HG03060 (cell line): ENCODE data around the gene SIT1.

Experiments
- ATAC-seq: cut with Tn5 transposase; IDR thresholded peaks from one replicate; pipeline ENCODE4 v1.9.1; 2021; ENCODE audit warnings: low read depth, moderate number of reproducible peaks; ENCODE audit not compliant: unreplicated experiment

The SIT1 gene, protein sequence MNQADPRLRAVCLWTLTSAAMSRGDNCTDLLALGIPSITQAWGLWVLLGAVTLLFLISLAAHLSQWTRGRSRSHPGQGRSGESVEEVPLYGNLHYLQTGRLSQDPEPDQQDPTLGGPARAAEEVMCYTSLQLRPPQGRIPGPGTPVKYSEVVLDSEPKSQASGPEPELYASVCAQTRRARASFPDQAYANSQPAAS

DNA sequence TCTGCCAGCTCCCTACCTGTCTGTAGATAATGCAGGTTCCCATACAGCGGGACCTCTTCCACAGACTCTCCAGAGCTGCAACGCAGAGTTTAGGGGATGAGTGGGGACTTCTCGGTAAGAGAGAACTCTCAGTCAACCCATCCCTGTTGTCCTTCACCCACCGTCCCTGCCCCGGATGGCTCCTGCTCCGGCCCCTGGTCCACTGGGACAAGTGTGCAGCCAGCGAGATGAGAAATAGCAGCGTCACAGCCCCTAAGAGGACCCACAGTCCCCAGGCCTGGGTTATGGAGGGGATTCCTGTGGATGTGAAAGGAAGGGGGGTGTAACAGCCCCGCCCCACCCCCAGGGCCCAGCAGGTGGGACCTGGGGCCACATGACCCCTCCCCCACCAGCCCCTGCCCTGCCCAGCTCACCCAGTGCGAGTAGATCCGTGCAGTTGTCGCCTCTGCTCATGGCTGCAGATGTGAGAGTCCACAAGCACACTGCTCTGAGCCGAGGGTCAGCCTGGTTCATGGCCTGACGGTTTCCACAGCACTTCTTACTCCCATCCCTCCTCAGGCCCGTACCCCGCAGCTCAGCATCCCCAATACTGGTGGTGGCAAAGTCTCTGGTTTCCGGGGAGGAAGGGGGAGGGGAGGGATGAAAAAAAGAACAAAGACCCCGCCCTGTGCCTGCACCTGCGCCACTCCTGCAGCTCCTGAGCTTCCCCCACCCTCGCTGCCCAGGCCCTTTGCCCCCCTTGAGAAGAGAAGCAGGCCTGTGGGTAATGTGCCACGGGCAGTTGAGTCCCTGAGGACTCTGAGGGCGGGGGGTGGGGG is at the start of gene SIT1:
Gene SIT1, minus strand, starts transcription at position 591 of the 818 bp plus-strand sequence. Its CDS starts 78 bp downstream, at position 513.
- no peak for ATAC-seq

DNA sequence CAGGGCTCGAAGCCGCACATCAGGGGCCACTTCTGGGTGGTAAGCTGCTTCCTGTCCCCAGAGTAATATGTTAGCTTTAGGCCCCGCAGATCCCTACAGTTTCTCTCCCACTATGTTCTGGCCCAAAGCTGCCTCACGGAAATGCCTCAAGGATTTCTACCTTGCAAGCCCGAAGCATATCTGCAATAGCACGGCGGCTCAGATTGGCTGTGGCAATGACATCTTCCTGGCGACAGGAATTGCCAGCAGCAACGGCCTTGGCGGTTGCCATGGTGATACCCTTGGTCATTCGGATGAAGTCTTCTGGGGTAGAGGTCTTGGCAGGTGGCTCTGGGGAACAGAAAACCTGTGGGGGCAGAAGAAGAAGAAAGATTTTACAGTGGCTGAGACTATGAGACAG is 49.3 kb upstream of the SIT1 start:
- ATAC-seq: no peak

DNA sequence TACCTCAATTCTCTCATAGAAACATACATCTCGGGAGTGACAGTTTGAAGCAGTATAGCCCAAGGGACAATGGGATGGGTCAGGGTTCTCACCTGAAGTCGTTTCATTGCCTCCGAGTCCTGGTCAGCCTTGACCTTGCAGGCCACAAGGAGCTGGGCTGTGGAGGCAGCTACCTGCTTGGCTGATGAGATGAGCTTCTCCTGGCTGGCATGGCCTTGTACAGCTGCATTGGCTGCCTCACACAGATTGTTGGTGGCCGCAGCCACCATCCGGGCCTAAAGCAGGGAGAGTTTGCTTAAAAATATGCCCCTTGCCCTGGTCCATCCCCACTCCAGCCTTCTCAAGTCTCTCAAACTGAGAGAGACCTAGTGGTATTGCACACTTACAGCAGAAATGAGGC is 47.5 kb upstream of the SIT1 start:
- ATAC-seq: no peak

DNA sequence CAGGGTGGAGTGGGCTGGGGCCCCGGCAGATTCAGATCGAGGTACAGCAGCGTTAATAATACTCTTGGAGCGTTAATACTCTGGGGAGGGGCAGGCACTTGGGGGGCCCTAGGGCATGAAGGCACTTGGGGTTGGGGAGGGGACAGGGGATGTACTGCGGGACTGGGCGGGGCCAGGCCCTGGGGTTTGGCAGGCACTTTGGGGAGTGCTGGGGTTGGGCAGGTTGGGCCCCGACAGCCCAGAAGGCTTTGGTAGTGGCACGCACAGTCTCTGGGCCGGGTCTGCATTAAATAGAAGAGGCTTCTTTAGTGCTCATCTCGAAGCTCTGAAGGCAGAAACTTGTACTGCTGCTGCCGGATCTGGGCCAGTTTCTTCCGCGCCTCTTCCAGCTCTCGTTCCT is 46.8 kb upstream of the SIT1 start:
- no peak for ATAC-seq

DNA sequence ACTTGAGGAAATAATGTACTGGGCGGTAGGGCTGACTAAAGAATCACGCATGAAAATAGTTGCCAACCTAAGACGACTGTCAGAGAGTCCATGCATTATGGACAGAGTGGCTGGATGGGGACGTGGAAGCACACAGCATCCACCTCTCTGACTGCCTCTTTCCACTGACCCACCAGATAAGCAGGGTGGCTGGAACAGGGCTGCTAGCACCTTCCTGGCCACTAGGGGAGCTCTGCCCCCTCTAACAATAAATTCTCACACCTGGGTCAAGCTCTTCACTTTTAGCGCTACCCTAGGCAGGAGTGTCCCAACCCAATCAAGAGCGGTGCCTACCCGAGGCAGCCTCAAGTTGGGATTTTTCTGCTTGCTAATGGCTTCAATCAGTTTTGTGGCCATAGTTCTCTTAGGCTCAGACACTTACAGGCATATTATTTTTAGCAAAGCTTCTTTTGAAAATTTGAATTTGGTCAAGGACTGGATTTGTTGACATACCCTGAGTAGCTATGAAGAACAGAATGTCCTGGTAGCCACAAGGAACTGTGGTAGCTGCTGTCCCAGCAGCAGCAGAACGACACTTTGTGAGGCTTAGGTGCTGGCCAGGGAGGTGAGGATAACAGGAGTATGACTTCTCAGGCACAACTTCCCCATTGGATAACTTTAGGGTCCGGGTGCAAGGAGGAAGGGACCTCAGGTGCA is 45.9 kb upstream of the SIT1 start:
- ATAC-seq: no peak

DNA sequence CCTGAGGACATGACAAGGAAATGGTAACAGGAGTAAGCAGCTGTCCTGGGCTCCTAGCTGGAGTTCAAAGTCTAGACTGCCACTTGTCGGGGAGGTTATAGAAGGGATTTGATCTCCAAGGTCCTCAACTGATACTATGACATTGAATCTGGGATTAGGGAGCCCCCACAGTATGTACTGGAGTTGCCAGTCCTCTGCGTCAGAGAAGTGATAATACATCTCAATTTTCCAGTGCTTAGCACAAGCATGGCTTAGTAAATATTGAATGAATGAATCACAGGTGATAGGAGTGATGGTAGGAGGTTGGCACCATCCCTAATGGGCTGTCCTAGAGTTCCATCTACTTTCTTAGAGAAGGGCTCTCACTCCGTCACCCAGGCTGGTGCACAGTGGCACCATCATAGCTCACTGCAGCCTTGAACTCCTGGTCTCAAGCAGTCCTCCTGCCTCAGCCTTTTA is 45.2 kb upstream of the SIT1 start:
- ATAC-seq: no peak

DNA sequence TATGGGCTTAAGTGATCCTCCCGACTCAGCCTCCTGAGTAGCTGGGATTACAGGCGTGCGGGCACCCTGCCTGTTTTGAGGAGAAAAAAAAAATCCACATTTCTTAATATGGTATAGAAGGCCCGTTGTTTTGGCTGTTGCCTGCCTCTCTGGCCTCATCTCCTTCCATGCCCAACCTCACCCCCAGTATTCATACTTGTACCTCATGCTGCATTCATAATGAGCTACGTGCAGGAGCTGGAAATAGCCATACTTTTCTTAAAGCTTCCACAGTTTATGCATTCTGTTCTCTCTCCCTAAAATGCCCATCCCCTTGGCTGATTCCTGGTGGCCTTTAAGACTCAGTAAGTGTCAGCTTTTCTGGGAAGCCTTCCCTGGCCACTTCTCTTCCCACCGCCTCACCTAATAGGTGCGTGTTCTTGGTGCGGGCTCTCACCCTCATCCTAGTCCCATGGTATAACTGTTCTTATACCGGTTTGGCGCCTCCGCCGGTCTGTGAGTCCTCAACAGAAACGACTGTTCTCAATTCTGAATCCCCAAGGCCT is 41.1 kb upstream of the SIT1 start:
- ATAC-seq: no peak

DNA sequence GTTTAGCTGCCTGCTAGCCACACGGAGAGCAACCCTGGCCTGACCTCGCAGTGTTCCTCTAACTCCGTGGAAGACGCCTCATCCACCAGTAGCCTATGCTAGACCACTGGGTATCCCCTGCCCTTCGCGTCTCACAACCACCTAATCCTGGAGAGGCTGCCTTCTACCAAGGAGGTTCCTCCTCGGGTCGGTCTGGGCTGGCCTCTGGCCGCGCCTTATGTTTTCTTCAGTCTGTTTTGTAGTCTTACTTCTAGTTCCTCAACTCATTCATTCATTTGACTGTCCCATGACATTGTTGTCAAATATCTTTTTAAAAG is 40.6 kb upstream of the SIT1 start:
- ATAC-seq: no peak

DNA sequence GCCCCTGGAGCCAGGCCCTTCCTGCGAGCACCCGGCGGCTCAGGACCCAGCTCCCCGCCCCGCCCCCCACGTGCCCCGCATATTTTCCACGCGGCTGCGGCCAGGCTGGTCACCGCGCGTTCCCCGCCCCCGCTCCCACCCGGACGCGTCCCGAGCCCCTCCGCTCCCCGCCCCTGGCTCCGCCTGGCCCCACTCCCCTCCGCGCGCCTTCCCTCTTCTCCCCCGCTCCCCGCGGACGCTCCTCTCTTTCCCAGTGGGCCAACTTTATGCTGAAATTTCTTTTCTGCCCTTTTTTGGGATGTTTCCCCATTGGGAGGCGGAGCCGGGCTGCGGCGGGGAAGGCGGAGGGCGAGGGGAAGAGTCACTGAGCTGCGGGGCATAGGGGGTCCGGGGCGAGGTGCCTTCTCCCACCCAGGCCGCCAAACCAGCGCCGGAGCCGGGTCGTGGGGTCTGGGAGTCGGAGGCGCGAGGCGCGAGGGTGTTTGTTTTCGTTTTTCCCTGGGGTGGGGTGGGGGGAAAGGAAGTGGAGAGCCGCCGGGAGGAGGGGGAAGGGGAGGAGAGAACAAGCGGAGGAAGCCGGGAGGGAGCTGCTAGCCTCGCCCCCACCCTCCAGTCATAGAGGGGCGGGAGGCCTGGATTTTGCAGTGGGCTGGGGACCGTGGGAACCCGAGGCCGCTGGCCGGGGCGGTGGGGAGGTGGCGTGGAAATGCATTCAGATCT is 40.0 kb upstream of the SIT1 start:
- ATAC-seq: no peak

DNA sequence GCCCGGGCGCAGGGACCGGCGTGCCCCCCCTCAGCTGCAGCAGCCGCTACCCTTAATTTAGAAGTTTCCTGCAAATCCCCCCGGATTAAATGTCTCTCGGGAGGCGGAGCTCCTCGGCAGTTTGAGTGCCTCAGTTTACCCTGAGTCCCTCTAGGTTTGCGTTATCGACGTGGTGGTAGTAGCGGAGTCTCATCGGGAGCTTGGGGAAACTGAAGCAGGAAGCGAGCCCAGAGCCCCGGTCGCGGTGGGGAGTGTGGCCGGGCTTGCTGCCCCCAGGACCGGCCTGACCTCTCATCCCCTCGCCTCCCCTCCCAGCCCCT is 39.5 kb upstream of the SIT1 start:
- ATAC-seq: no peak

DNA sequence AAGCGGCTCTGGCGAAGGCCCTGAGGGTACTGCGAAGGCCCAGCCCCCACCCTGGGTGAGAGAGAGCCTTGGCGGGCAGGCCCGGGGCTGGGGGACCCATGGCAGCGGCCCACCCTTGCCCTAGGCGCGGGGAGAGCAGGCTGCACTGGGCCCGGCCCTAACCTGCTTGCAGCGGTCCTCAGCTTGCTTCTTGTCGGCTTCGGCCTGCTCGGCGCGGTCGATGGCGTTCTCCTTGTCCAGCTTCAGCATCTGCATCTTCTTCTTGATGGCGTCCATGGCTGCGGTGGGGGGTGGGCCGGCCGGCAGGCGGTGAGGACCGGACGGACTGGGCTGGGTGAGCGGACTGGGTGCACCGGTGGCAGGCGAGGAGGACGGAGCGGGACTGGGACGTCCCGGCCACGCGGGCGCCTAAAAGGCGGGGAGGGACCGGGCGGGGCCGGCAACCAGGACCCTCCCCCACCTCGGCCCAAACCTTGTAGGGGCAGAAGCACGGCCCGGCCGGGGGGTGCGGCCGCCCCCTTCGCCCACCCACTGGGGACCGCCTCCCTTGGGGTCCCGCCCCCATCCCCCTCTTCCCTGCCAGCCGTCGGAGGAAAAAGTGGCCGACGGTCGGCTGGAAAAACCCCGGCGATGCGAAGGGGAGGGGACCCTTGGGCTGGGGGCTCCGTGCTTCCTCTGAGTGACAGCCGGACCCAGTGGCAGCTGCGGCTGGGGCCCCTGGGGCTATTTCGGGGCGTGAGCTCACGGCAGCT is 39.0 kb upstream of the SIT1 start, which contains the start of gene TPM2:
Gene TPM2, minus strand, starts transcription at position 384 of the 752 bp plus-strand sequence. Its CDS starts 108 bp downstream, at position 276.
- no peak for ATAC-seq

DNA sequence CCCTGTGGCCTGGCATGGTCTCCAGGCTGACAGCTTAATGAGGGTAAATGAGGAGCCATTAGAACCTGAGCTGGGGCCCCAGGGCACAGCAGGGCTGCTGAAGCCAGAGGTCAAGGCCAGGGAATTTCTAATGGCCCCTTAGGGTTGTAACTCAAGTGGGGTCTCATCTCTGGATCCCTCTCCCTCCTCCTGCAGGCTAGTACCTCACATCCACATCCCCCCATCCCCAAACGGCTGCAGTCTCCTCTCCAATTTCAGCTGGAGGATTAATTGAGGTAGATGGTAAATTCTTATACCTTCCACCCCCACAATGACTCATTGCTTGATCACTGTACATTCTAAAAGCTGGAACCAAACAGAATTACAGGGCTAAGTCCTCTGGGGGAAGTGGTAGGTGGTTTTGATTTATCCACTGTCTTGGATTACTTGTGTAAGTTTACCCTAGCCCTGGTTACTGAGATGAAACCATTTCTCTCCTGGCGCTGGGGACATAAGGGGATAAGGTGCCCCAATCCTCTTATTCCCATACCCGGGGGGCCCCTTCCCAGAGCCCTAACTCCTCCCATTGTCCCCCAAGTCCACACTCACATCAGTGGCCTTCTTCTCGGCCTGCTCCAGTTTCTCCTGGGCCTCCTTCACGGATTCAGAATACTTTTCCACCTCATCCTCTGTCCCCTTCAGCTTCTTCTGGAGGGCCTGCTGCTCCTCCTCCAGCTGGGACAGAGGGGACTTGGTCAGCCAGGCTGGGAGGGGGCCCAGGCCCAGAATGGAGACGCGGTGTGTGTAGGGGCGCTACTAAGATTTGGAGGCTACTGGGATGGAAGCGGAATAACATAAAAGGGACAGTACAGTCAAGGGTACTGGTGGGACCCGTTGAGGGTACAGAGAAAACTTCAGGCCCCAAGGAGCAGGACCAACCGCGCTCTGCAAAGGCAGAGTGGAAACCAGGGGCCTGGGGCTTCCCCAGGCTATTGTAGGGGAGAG is 38.1 kb upstream of the SIT1 start:
- ATAC-seq: no peak

DNA sequence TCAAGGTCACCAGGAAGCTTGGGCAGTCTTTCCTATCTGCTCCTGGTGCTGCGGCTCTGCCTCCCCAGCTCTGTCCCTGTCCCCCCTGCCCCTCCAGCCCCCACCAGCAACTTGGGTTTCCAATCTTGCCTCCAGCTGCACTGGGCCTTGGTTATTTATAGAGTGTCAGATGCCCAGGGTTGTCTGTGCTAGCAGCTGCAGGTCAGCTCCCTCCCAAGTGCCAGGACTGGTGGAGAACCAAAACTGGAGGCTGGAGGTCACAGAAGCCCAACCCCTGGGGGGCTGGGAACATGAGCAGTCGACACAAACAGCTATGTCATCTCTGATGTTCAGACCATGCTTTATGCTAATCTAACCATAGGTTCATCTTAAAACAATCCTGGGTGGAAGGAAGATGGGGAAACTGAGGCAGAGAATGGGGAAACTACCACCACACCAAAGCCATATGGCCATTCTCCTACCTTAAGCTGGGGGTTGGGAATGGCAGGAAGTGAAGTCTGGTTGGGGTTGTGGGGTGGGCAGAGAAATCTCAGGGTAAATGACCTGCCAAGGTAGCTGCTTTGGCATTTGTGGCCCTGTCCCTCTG is 37.3 kb upstream of the SIT1 start:
- ATAC-seq: no peak

DNA sequence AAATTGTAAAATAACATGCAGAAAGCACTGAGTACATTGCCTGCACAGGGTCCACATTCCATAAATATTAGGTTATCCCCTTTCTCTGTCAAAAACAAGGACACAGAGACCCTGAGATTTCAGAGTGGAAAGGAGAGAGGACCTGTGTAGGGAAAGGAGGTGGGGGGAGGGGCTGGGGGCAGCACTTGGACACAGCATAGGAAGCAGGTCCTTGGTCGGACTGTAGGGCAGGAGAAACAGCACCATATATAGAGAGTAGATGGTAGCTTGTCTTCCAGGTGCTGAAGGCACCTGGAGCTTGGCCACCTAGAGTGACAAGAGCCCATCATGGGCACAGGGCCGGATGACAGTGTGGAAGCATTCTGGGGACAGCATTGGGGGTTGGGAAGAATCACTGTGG is 36.6 kb upstream of the SIT1 start:
- no peak for ATAC-seq

DNA sequence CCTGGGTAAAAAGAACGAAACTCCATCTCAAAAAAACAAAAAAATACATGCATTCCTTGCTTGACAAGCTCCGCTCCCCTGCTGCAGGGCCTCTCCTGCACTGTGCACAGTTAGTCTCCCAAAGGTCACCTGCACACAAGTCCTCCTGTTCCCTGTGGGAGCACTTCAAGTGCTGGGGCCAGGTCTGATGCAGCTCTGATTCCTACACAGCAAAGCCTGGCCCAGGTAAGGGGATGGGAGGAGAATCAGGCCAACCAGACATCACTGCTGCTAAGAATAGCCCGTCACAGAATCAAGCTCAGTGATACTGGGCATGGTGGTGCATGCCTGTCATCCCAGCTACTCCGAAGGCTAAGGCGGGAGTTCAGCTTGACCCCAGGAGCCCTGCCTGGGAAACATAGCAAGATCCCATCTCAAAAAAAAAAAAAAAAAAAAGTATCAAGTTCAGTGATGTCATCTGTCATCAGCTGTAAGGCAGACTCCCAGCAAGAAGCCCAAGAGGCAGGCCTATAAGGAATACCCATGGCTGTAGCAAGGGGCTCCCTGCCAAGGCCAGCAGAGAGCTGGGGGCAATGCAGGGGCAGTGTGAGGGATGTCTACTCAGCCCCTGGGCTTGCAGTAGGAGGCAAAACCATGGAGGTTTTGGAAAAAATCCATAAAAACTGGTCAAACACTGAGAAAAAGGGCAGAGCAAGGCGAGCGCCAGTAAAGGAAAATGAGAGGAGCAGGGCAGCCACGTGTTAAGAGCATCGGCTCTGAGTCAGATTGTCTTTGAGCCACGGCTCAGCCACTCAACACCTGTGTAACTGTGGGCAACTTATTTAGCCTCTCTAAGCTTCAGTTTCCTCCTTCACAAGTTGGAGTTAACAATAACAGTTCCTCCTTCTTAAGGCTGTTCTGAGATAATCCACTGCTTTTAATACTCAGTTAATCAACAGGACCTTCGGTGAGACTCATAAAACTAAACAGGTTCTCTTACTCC is 35.8 kb upstream of the SIT1 start:
- ATAC-seq: no peak

DNA sequence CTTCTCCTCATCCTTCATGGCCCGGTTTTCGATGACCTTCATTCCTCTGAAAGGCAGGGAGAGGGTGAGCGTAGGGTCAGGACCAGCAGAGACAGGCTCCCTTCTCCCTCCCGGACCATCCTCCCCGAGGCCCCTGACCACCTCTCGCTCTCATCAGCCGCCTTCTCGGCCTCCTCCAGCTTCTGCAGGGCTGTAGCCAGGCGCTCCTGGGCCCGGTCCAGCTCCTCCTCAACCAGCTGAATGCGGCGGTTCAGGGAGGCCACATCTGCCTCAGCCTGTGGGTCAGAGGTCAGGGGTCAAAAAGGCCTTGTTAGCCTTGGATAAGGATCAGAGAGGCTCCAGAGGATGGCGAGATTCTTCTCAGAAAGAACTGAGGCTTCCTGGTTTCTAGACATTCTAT is 34.8 kb upstream of the SIT1 start:
- no peak for ATAC-seq

DNA sequence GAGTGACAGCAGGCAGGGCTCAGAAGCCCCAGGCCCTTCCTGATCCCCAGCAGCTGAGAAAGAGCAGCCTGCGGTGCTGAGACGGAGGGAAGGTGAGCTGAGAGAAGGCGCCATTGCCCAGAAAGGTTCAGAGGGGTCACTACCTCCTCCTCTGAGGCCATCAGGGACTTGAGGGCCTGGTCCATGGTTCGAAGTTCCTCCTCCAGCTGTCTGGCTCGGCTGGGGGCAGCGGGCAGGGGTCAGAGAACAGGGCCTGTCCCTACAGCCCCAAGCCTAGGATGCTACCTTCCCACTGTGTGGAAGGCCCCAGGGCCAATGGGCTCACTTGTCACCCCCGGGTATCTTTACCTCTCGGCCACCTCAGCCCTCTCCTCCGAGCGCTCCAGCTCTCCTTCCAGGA is 34.2 kb upstream of the SIT1 start:
- no peak for ATAC-seq
